ENCODE data around the gene LRP2BP.
"Not testable (repeated sequence)": the region's sequence is repeated elsewhere in the genome, so short reads cannot be mapped to it uniquely, and the experiment has no call there.

LRP2BP gene

DNA sequence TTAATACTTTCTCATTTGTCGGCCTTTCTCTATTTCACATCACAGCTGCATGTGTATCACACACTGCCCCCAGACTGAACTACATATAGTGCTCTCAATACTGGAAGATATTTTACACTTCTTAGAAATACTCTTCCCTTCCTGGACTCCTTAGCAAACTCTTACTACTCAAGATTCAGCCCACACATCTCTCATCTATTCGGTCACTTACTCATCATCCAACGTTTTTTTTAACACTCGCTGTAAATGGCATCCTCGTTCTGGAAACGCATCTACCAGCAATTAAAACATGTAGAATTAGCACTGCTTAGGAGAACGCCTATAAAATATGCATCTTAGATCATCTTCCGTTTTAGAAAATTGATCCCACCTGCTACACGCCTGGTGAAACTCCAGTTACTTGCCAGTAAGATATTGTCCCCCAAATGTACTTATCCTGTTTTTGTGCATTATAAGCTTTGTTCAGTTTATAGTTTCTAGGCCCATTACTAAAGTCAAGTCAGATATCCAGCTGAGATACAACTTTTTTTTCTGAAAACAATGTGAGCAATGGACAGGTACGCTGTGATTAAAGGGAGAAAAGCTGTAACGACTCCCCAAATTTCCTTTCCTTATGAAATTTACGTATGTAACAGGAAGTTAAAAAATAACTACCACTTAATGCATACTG, 1.0 kb downstream of the LRP2BP start:
- no peak for DNase-seq

DNA sequence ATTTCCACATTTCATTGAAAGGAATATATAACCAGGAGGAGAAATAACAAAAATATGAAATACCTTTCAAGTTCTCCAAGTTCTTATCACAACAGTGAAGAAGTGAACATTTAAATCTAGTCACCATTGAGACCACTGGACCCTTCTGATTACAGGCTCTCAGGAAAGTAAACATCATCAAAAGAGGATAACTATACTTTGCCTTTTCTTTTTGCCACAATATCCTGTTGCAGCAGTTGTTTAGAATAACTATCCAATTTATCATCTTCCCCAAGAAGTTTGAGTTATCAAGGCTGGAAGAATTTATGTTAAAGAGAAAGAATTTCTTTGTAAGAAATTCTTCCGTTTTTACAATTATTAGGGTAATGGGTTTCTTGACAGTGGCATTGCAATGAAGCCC, 3.6 kb downstream of the LRP2BP start:
- DNase-seq = no peak

GRCh38 chr4:185390941-185391340, 4.8 kb downstream of the LRP2BP start:
- DNase-seq = no peak

DNA sequence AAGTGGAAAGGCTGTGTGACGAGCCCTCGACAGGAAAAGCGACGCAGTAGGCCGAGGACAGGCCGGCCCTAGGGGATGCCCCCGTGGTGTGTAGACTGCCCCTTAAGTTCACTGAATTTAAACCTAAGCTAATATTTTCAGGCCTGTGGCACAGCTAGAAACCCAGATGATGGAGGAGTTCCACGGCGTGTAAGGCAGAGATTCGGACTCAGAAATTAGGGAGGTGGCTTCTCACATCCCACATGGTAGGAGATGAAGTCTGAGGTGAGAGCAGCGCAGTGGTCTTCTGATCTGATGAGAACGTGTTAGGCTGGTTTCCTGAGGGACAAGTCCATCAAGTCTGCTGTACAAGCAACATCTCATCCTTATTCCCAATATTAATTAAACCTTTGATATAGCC, 7.8 kb downstream of the LRP2BP start:
- no peak for DNase-seq

GRCh38 chr4:185384930-185385331, 10.8 kb downstream of the LRP2BP start:
- DNase-seq = no peak

- DNase-seq = no peak
Observed at GRCh38 chr4:185384061-185384460, 11.7 kb downstream of the LRP2BP start.

DNA sequence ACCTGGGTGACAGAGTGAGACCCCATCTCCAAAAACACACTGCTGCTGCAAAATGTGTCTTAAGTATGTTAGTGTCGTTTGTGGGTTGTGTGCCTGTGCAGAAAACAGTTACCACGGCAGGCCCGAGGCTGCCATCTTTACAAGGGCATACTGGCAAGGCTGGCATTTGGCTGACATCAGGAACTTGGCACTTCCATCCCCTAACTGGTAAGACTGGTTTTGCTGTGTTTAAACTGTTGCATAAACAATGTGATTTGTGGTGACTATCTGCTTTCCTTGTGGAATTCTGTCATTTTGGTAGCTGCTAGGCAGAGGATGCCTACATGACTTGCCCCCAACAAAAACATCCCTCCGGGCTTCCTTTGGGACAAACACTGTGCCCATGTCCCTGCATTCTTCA, 12.3 kb downstream of the LRP2BP start:
- DNase-seq = no peak

GRCh38 chr4:185382754-185383153, 13.0 kb downstream of the LRP2BP start:
- DNase-seq = no peak

DNA sequence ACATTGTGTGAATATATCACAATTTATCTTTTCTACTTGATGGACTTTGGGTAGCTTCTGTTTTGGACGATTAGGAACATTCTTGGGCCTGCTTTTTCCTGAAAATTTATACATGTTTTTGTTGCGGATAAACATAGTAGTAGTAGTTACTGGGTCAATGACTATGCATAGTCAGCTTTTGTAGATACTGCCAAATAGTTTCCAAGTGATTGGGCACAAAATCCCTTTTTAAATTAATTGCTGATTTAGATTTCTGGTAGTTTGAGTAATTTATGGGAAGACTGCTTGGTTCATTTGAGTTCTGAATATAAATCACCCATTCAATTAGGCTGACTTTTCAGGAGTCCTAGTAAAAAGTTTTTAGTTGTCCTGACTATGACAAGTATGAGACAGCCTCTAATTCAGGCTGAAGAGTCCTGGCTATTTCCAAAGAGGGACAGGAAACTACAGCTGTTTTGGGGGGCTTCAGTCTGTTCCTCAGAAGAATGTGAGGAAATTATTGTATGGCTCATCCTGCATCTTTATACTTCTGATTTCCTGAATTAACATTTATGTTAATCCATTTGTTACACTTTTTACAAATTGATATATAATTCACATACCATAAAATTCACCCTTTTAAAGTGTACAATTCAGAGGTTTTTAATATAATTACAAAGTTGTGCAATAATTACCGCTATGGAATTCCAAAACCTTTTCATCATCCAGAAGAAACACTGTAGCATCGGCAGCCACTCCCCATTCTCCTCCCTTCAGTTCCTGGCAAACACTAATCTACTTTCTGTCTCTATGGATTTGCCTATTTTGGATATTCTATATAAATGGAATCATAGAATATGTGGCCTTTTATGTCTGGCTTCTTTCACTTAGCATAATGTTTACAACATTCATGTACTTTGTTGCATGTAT, 14.2 kb downstream of the LRP2BP start:
- no peak for DNase-seq

DNA sequence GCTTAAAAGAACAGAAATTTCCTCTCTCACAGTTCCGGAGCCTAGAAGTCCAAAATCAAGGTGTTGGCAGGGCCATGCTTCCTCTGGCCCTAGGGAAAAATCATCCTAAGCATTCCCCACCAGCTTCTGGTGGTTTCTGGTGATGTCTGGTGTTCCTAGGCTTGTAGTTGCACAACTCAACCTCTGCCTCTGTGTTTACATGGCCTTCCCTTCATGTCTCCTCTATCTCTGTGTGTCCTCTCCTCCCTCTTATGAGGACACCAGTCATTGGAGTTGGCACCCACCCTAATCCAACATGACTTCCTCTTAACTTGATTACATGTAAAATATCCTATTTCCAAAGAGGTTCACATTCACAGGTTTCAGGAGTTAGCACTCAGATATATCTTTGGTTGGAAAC, 15.4 kb downstream of the LRP2BP start:
- no peak for DNase-seq

DNA sequence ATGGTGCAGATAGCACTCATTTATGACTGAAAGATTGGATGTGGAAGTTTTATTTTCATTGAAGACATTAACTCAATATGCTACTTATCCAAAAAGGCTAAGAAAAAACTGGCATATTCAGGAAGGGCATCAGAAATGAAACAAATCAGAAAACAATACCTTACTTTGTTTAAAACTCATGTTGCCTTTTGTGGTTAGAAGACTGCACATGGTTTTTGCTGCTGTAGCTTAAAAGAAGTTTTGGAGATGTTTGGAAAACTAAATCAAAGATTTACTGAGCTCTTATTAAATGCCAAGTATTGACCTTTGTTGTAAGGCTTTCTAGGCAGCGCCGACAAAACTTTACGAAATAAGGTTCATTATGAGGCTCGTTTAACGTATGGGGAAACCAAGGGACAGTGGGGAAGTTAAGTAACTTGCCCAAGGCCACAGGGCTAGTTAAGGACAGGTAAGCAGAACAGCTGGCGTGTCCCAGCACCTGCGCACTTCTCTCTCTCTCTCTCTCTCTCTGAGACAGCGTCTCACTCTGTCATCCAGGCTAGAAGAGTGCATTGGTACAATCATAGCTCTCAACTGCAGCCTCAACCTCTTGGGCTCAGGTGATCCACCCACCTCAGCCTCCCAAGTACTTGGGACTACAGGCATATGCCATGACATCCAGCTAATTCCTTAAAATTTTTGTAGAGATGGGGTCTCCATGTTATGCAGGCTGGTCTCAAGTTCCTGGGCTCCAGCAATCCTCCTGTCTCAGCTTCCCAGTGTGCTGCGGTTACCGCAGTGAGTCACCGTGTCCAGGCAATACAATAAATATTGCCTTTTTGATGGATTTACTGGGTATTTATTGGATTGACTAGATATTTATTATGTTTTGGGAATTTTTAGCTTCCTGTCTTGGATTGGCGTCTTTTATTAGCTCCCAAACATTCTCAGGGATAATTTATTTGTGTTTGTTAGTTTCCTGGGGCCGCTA, 16.1 kb downstream of the LRP2BP start:
- DNase-seq = no peak

DNA sequence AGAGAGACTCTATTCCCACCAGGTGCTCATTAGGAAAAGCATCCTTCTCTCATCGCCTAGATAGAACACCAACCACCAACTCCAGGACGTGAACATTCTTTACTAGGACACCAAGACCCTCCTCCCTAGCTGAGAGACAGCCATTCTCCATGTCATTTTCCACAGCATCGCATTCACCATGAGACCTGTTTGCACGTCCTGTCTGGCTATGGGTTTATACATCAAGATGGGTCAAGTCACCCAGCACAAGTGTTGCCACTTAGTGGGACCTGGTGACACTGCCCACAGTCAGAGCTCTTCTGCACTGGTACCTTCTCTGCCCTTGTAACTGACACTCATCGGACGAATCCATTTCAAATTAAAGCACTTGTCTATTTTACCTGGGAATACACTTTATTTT, 17.5 kb downstream of the LRP2BP start:
- DNase-seq = no peak

GRCh38 chr4:185374573-185374972, 21.2 kb downstream of the LRP2BP start:
- no peak for DNase-seq

DNA sequence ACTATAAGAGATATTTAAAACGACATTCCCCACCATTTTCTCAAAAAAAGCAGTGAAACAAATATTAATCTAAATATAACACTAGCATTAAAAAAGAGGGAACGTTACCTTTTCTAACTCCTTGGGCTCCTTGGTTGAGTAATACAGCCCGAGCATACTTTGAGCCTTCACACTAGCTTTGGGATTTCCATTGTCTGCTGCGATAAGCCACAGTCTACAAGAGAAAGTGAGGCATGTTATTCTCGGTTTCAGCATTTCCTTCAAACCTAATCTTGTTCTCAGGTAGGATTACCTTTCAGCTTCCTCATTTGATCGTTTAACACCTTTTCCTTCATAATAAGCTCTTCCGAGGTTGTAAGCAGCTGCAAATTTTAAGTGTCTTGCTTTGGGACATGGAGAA, 21.7 kb downstream of the LRP2BP start:
- no peak for DNase-seq

GRCh38 chr4:185371702-185372101, 24.0 kb downstream of the LRP2BP start:
- DNase-seq = no peak

DNA sequence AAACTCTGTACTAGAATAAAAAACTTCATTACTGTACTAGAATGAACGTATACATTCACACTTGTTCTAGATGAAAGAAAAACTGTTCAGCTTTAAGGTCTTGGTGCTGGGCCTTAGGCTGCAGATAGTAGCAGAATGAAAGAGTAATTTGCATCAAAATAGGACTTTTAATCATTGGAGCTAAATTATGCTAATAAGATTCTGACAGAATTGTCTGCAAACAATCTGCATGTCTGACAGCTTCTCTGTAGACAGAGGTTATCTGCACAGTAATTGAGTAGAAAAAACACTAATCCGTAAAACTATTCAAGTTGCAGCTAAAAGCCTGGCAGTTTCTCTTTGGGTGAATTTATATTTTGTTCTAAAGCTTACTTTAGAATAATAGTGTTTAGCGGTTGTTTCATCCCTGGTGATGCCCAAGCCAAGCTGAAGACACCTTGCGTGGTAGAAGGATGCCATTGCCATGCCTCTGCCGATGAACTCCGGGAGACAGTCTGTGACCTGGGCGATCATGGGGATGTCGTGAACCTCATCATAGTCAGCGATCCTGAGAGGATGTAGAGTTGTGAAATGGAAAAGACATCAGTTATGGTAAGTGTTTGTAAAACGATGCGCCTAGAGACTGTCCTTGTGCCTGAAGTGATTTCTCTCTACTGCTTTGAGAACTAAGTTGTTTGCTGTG, 25.3 kb downstream of the LRP2BP start:
- no peak for DNase-seq

DNA sequence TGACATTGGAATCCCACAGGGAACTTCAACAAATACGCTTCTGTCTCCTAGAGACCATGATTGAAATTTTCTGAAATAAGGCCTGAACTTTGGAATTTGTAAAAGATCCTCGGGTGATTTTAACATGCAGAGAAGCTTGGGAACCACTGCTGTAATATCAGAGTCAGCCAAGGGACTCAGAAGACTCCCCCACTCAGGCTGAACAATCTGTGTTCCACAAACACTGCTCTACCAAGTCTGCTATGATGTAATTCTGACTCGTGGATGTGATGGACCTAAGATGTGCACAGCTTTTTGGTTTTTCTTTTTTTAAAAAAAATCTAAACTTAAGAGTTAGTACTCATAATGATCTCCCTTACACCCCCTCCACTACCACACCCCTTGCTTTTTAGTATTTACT, 26.0 kb downstream of the LRP2BP start:
- no peak for DNase-seq

- no peak for DNase-seq
Observed at GRCh38 chr4:185364886-185365285, 30.8 kb downstream of the LRP2BP start.

- DNase-seq = no peak
Observed at GRCh38 chr4:185363251-185363650, 32.5 kb downstream of the LRP2BP start.

- DNase-seq = not testable (repeated sequence)
Observed at GRCh38 chr4:185362570-185362969, 33.2 kb downstream of the LRP2BP start.

- no peak for DNase-seq
Observed at GRCh38 chr4:185361872-185362271, 33.9 kb downstream of the LRP2BP start.

DNA sequence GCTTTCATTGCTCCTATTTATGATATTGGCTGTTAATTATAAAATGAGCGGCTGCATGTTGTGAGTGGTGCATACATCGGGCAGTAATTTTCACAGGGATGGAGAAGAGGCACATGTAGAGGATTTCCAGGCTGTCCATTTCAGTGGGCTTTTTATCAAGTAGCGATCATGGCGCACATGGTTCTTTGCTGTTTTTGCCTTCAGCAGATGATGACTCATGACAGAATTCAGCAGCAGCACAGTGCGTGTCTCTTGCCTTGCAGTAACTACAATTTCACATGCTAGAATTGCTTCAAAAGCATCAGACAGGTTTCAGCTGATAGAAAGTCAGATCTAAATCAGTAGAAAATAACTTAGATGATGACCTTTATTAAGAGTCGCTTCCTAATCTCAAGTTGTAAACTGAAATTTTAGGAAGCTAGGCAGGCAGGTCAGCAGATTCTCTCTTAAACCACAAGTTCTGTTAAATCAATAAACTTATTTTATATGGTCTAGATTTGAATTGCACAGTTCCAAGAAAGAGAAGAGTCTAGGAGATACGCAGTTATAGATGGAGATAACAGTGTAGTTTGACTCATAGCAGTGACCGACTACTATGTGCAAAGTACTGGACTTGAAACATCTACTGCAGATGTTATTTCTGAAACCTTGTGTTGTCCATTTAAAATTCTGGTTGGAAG, 35.8 kb downstream of the LRP2BP start:
- no peak for DNase-seq
